IMR-90 (cell line): Measurements from ENCODE around the gene MTOR. TPM values are rescaled to one million over a fixed set of nuclear protein-coding genes. Genes with fewer than 3 reads are reported as not detected.

Source experiments
- ATAC-seq: fragments of 200-7000 bp; cut with Tn5 transposase; 2 replicates; pipeline ENCODE4 v1.9.1; 2020; ENCODE audit warnings: low read depth, mild to moderate bottlenecking, moderate library complexity
- BruUV-seq: library from RNA; stranded (reverse); fragments of 400-500 nt; replicated peaks from 2 replicates; lab custom pipeline; 2021; lab: Mats Ljungman, UMichigan
- CTCF ChIA-PET: fragments of 300-600 bp; formaldehyde crosslinking; extraction: SDS; loops from one replicate; lab custom pipeline; 2021; ENCODE audit warnings: antibody characterized with exemption; lab: Yijun Ruan, JAX
- POLR2A ChIA-PET: fragments of 300-600 bp; sonication (Branson Sonifier 250); formaldehyde crosslinking; loops from one replicate; lab custom pipeline; 2022; ENCODE audit warnings: antibody characterized with exemption; ENCODE audit not compliant: unreplicated experiment; lab: Charles Lee
- DNase-seq: peaks from one replicate; pipeline ENCODE4 v3.0.0; 2013
- H2AFZ ChIP-seq: replicated peaks from 2 replicates; pipeline ENCODE3; 2013; ENCODE audit warnings: low read length, mild to moderate bottlenecking; ENCODE audit not compliant: poor library complexity
- H2AK5ac ChIP-seq: 2 replicates; pipeline ENCODE4 v1.6.1; 2013; ENCODE audit warnings: low read depth, low read length, inconsistent platforms
- H2AK9ac ChIP-seq: replicated peaks from 2 replicates; pipeline ENCODE3; 2013; ENCODE audit warnings: mild to moderate bottlenecking, low read depth, low read length, moderate library complexity; ENCODE audit not compliant: poor library complexity
- H2BK120ac ChIP-seq: 2 replicates; pipeline ENCODE4 v1.6.1; 2013; ENCODE audit warnings: low read depth, low read length, inconsistent platforms
- H2BK15ac ChIP-seq: 3 replicates; pipeline ENCODE4 v1.6.1; 2013; ENCODE audit warnings: low read depth, low read length, inconsistent platforms
- H2BK20ac ChIP-seq: 2 replicates; pipeline ENCODE4 v1.6.1; 2013; ENCODE audit warnings: low read depth, mild to moderate bottlenecking, inconsistent platforms, low read length, moderate library complexity
- H2BK5ac ChIP-seq: 2 replicates; pipeline ENCODE4 v1.6.1; 2013; ENCODE audit warnings: mild to moderate bottlenecking, low read depth, low read length, inconsistent platforms; ENCODE audit not compliant: poor library complexity, severe bottlenecking
- H3K14ac ChIP-seq: replicated peaks from 2 replicates; pipeline ENCODE4 v1.6.1; 2013; ENCODE audit warnings: low read depth, low read length, inconsistent platforms
- H3K18ac ChIP-seq: 2 replicates; pipeline ENCODE4 v1.6.1; 2013; ENCODE audit warnings: low read depth, low read length, control low read depth
- H3K23ac ChIP-seq: 2 replicates; pipeline ENCODE4 v1.6.1; 2013; ENCODE audit warnings: low read depth, low read length, inconsistent platforms
- H3K27ac ChIP-seq: 2 replicates; pipeline ENCODE4 v1.5.1; 2013; ENCODE audit warnings: mild to moderate bottlenecking, control low read depth, low read length; ENCODE audit not compliant: insufficient read depth
- H3K27me3 ChIP-seq: 2 replicates; pipeline ENCODE4 v1.6.1; 2013; ENCODE audit warnings: low read length; ENCODE audit not compliant: control insufficient read depth, insufficient read depth
- H3K36me3 ChIP-seq: 2 replicates; pipeline ENCODE4 v1.6.1; 2013; ENCODE audit warnings: low read length, mixed read lengths; ENCODE audit not compliant: control insufficient read depth, insufficient read depth
- H3K4ac ChIP-seq: 2 replicates; pipeline ENCODE4 v1.6.1; 2013; ENCODE audit warnings: low read depth, low read length, inconsistent platforms
- H3K4me1 ChIP-seq: 2 replicates; pipeline ENCODE4 v1.6.1; 2013; ENCODE audit warnings: low read length, mixed read lengths; ENCODE audit not compliant: control insufficient read depth, insufficient read depth
- H3K4me2 ChIP-seq: 2 replicates; pipeline ENCODE4 v1.6.1; 2013; ENCODE audit warnings: low read depth, mild to moderate bottlenecking, control low read depth, low read length, moderate library complexity
- H3K4me3 ChIP-seq: 2 replicates; pipeline ENCODE4 v1.5.1; 2013; ENCODE audit warnings: low read depth, mild to moderate bottlenecking, control low read depth, low read length, moderate library complexity; ENCODE audit not compliant: insufficient read depth
- H3K56ac ChIP-seq: 2 replicates; pipeline ENCODE4 v1.6.1; 2013; ENCODE audit warnings: low read length, inconsistent platforms; ENCODE audit not compliant: insufficient read depth; ENCODE audit errors: extremely low read depth
- H3K79me1 ChIP-seq, 2 experiments: 2 replicates each; pipeline ENCODE4 v1.6.1; 2013; ENCODE audit warnings: low read length in 2 of 2, inconsistent platforms in 1 of 2, low read depth in 1 of 2
- H3K9ac ChIP-seq: 2 replicates; pipeline ENCODE4 v1.6.1; 2013; ENCODE audit warnings: low read depth, low read length, control low read depth
- H3K9me1 ChIP-seq: 2 replicates; pipeline ENCODE4 v1.6.1; 2013; ENCODE audit warnings: low read length, inconsistent platforms; ENCODE audit not compliant: insufficient read depth
- H3K9me3 ChIP-seq: 2 replicates; pipeline ENCODE4 v1.6.1; 2013; ENCODE audit warnings: low read length; ENCODE audit not compliant: control insufficient read depth, insufficient read depth
- H4K20me1 ChIP-seq: 2 replicates; pipeline ENCODE4 v1.6.1; 2013; ENCODE audit warnings: low read length, inconsistent platforms; ENCODE audit not compliant: insufficient read depth
- H4K5ac ChIP-seq: 2 replicates; pipeline ENCODE4 v1.6.1; 2013; ENCODE audit warnings: mild to moderate bottlenecking, low read depth, low read length, control low read depth
- H4K8ac ChIP-seq, 2 experiments: 2 replicates each; pipeline ENCODE4 v1.6.1; 2013; ENCODE audit warnings: low read depth in 2 of 2, low read length in 2 of 2, control low read depth in 1 of 2, inconsistent platforms in 1 of 2
- H4K91ac ChIP-seq: 2 replicates; pipeline ENCODE4 v1.6.1; 2013; ENCODE audit warnings: low read depth, low read length, inconsistent platforms; ENCODE audit not compliant: insufficient read depth
- BHLHE40 ChIP-seq: fragments of 150-350 bp; IDR thresholded peaks from 2 replicates; pipeline ENCODE4 v1.6.1; 2016; ENCODE audit warnings: mild to moderate bottlenecking, low read depth, low read length
- CHD1 ChIP-seq: IDR thresholded peaks from 2 replicates; pipeline ENCODE4 v1.6.1; 2012; ENCODE audit warnings: low read depth, low read length, improper control_type of control experiment
- CTCF ChIP-seq: conservative IDR thresholded peaks from 2 replicates; pipeline ENCODE4 v1.5.1; 2012; ENCODE audit warnings: mild to moderate bottlenecking, low read depth, low read length, improper control_type of control experiment
- ELK1 ChIP-seq: fragments of 150-350 bp; IDR thresholded peaks from 2 replicates; pipeline ENCODE4 v1.6.1; 2016; ENCODE audit warnings: low read depth, mild to moderate bottlenecking, low read length, moderate library complexity, borderline replicate concordance
- FOS ChIP-seq: fragments of 150-350 bp; IDR thresholded peaks from 2 replicates; pipeline ENCODE4 v1.6.1; 2016; ENCODE audit warnings: low read depth, low read length
- MAFK ChIP-seq: IDR thresholded peaks from 2 replicates; pipeline ENCODE4 v1.6.1; 2012; ENCODE audit warnings: low read depth, low read length, improper control_type of control experiment
- MXI1 ChIP-seq: IDR thresholded peaks from 2 replicates; pipeline ENCODE4 v1.6.1; 2012; ENCODE audit warnings: low read depth, mild to moderate bottlenecking, low read length, moderate library complexity, borderline replicate concordance
- NFE2L2 ChIP-seq: fragments of 150-350 bp; IDR thresholded peaks from 2 replicates; pipeline ENCODE4 v1.6.1; 2016; ENCODE audit warnings: low read depth, mild to moderate bottlenecking, low read length
- POLR2A ChIP-seq: IDR thresholded peaks from 2 replicates; pipeline ENCODE4 v1.6.1; 2012; ENCODE audit warnings: mild to moderate bottlenecking, low read depth, low read length
- RAD21 ChIP-seq: IDR thresholded peaks from 2 replicates; pipeline ENCODE4 v1.6.1; 2012; ENCODE audit warnings: low read length, improper control_type of control experiment
- RCOR1 ChIP-seq: IDR thresholded peaks from 2 replicates; pipeline ENCODE4 v1.6.1; 2012; ENCODE audit warnings: mild to moderate bottlenecking, low read length, improper control_type of control experiment; ENCODE audit not compliant: insufficient replicate concordance
- SMC3 ChIP-seq: fragments of 150-350 bp; IDR thresholded peaks from 2 replicates; pipeline ENCODE4 v1.6.1; 2016; ENCODE audit warnings: low read depth, mild to moderate bottlenecking, antibody characterized with exemption, low read length, moderate library complexity
- USF2 ChIP-seq: fragments of 150-350 bp; IDR thresholded peaks from 2 replicates; pipeline ENCODE4 v1.6.1; 2017; ENCODE audit warnings: mild to moderate bottlenecking, antibody characterized with exemption, low read length, low read depth
- WGBS, 2 experiments: methylation state at CpG; one replicate each; pipeline versions ENCODE4 v1.1.5 to v1.1.7; 2013; ENCODE audit warnings: missing lambda C conversion rate in 2 of 2; ENCODE audit not compliant: insufficient read length in 1 of 2; ENCODE audit errors: extremely low coverage in 2 of 2; 5-methylcytosine and 5-hydroxymethylcytosine counted together
- dilution Hi-C: fragments of 300-500 bp; cut with HindIII; formaldehyde crosslinking; loops from one replicate; pipeline ENCODE4 v1.14.3; 2018; ENCODE audit warnings: low sequenced_read_pairs; ENCODE audit not compliant: unreplicated experiment
- in situ Hi-C: fragments of 300-500 bp; cut with MboI; formaldehyde crosslinking; loops from 3 replicates; pipeline ENCODE4 v1.14.3; 2019; ENCODE audit warnings: low sequenced_read_pairs, inconsistent platforms, mixed read lengths
- intact Hi-C: fragments of 100-400 bp; cut with micrococcal nuclease; formaldehyde crosslinking; loops from 2 replicates; pipeline ENCODE4 v1.10.0; 2022
- polyA plus RNA-seq, 3 experiments: library from polyadenylated mRNA; depleted of rRNA; stranded (reverse); fragments of >200 nt; gene quantifications; 2 replicates each; pipeline ENCODE4 v1.2.3, GENCODE V29; 2012; ENCODE audit warnings: low replicate concordance in 1 of 3
- total RNA-seq: library from RNA; depleted of rRNA; stranded (reverse); fragments of >200 nt; gene quantifications from 2 replicates; pipeline ENCODE4 v1.2.3, GENCODE V29; 2012

MTOR gene
- total and polyA plus RNA-seq, 2 of the 4 experiments (the other 2 are of a cell fraction) = 19.2 to 36.7 TPM

- H3K27ac ChIP-seq = peak overlapping the region; percentile 86; the same call in 1 of the 2 replicates
- 80% methylated on average over 1 of the region's 4 CpGs; no CpG with 5 or more reads in 1 of the 2 experiments for WGBS, 2 experiments
- H4K20me1 ChIP-seq = peaks cover 11% of the 10 kb centered on the region; the same call in 1 of the 2 replicates
- no TSS peak for BruUV-seq
- DNase-seq (no peak), ATAC-seq (no peak)
- no peak overlapping the region for H2BK15ac ChIP-seq
- in situ Hi-C loops (no loop called here), intact Hi-C loops (no loop called here), dilution Hi-C loops (no loop called here)
- H3K4ac ChIP-seq = 0 out of 2 replicates have a peak overlapping the region, but pooled peaks have one; percentile 4
- CTCF ChIA-PET = interaction anchor here (0.6 kb wide), 1 partner anchor 19 kb away, joined by 3 read pairs; no protein-coding TSS in a partner anchor
- H3K9me3 ChIP-seq = no peaks in the 10 kb centered on the region
- peaks cover 4% of the 10 kb centered on the region for H3K36me3 ChIP-seq
- H2BK5ac ChIP-seq = peak overlapping the region; percentile 71
- H3K23ac ChIP-seq = no peak overlapping the region
- no peak overlapping the region; the same call in 1 of the 2 replicates for H3K4me2 ChIP-seq
- peaks cover 13% of the 10 kb centered on the region for H3K9me1 ChIP-seq
- H2AK9ac ChIP-seq = no peak overlapping the region
- no peak overlapping the region for H4K8ac ChIP-seq
- peak overlapping the region; percentile 4; the same call in 1 of the 2 replicates for H2AK5ac ChIP-seq
- H3K18ac ChIP-seq = 0 out of 2 replicates have a peak overlapping the region, but pooled peaks have one; percentile 52
- no peak overlapping the region for H4K91ac ChIP-seq
- peaks cover 20 to 23% of the 10 kb centered on the region in 2 experiments for H3K79me1 ChIP-seq
- no peak overlapping the region for H3K14ac ChIP-seq
- H3K4me1 ChIP-seq = peaks cover 8% of the 10 kb centered on the region; the same call in 1 of the 2 replicates
- no peak overlapping the region for H4K5ac ChIP-seq
- no peaks in the 10 kb centered on the region for H3K27me3 ChIP-seq
- no peak overlapping the region for H3K9ac ChIP-seq
- H2BK20ac ChIP-seq = no peak overlapping the region
- H2BK120ac ChIP-seq = no peak overlapping the region
- TF ChIP-seq ELK1 (no peak), NFE2L2 (no peak), SMC3 (no peak), CTCF (no peak), FOS (no peak), RCOR1 (no peak), BHLHE40 (no peak), RAD21 (no peak), MXI1 (no peak), POLR2A (no peak), MAFK (no peak), USF2 (no peak), CHD1 (no peak)
- H2AFZ ChIP-seq = no peak overlapping the region
- POLR2A ChIA-PET = no interaction called here
- H3K4me3 ChIP-seq = no peak overlapping the region
- no peak overlapping the region for H3K56ac ChIP-seq
Observed at GRCh38 chr1:11280719-11281376, 18.5 kb upstream of the MTOR start.
